ENCODE measurements around the gene BCL11A. TPM values are rescaled to one million over a fixed set of nuclear protein-coding genes. Genes with fewer than 3 reads are reported as not detected.

Gene BCL11A
- total RNA-seq, 1 donor from 2014 or later, result under 0.01 TPM

Other genes starting within 250 kb of the BCL11A start
- gene PAPOLG, start 202.6 kb upstream of the BCL11A start, total RNA-seq, result 15.1 and 19.1 TPM in 2 replicates

Data from dermis blood vessel endothelial cell (primary cell).